MV-4-11 (cell line): ENCODE results near the gene ERCC6L.
"Not testable (repeated sequence)": the region's sequence is repeated elsewhere in the genome, so short reads cannot be mapped to it uniquely, and the experiment has no call there.

Source experiments
- DNase-seq: peaks from one replicate; lab custom pipeline; 2025; lab: John Stamatoyannopoulos, UW

Gene ERCC6L

GRCh38 chrX:72253686-72254085, 14.9 kb upstream of the ERCC6L start:
- no peak for DNase-seq

GRCh38 chrX:72247206-72247942, 8.5 kb upstream of the ERCC6L start:
- no peak for DNase-seq

- DNase-seq, result no peak
Measured at GRCh38 chrX:72245461-72246089, 6.7 kb upstream of the ERCC6L start.

GRCh38 chrX:72243472-72243871, 4.6 kb upstream of the ERCC6L start:
- no peak for DNase-seq

GRCh38 chrX:72240976-72241375, 2.1 kb upstream of the ERCC6L start:
- no peak for DNase-seq

- no peak for DNase-seq
Measured at GRCh38 chrX:72238183-72238582, 644 bp downstream of the ERCC6L start.

- DNase-seq, result no peak
Measured at GRCh38 chrX:72236841-72237240, 2.0 kb downstream of the ERCC6L start.

- DNase-seq, result no peak
Measured at GRCh38 chrX:72230290-72230689, 8.5 kb downstream of the ERCC6L start.

- DNase-seq, result not testable (repeated sequence)
Measured at GRCh38 chrX:72220375-72220774, 18.5 kb downstream of the ERCC6L start.

- no peak for DNase-seq
Measured at GRCh38 chrX:72216973-72217372, 21.9 kb downstream of the ERCC6L start.

- no peak for DNase-seq
Measured at GRCh38 chrX:72208126-72208800, 30.6 kb downstream of the ERCC6L start.

GRCh38 chrX:72207366-72207765, 31.5 kb downstream of the ERCC6L start:
- no peak for DNase-seq

GRCh38 chrX:72205706-72206105, 33.1 kb downstream of the ERCC6L start:
- no peak for DNase-seq

- no peak for DNase-seq
Measured at GRCh38 chrX:72203421-72203820, 35.4 kb downstream of the ERCC6L start.

GRCh38 chrX:72202792-72203401, 35.9 kb downstream of the ERCC6L start:
- no peak for DNase-seq

GRCh38 chrX:72201836-72202536, 36.8 kb downstream of the ERCC6L start:
- DNase-seq, result no peak

- no peak for DNase-seq
Measured at GRCh38 chrX:72182924-72183323, 55.9 kb downstream of the ERCC6L start.

GRCh38 chrX:72181178-72182125, 57.4 kb downstream of the ERCC6L start, which contains the start of gene PIN4:
PIN4 (plus strand) TSS chrX:72181757; CDS start chrX:72181786, 29 bp downstream.
- peak; percentile 96 for DNase-seq

GRCh38 chrX:72180539-72180938, 58.3 kb downstream of the ERCC6L start:
- DNase-seq, result peak; percentile 5

GRCh38 chrX:72176981-72177380, 61.8 kb downstream of the ERCC6L start:
- DNase-seq, result no peak

- not testable (repeated sequence) for DNase-seq
Measured at GRCh38 chrX:72176289-72176688, 62.5 kb downstream of the ERCC6L start.
